ENCODE measurements around the gene KIF26B. TPM values are rescaled to one million over a fixed set of nuclear protein-coding genes. Genes with fewer than 3 reads are reported as not detected.
A peak's percentile ranks its signal among the peaks of the same experiment; 100 is the strongest.

The KIF26B gene
- total RNA-seq, 3 donors from 2014 or later (not counting 1 experiment from before 2014, with no cell fraction given): 0.16 to 0.96 (median 0.18) TPM

DNA sequence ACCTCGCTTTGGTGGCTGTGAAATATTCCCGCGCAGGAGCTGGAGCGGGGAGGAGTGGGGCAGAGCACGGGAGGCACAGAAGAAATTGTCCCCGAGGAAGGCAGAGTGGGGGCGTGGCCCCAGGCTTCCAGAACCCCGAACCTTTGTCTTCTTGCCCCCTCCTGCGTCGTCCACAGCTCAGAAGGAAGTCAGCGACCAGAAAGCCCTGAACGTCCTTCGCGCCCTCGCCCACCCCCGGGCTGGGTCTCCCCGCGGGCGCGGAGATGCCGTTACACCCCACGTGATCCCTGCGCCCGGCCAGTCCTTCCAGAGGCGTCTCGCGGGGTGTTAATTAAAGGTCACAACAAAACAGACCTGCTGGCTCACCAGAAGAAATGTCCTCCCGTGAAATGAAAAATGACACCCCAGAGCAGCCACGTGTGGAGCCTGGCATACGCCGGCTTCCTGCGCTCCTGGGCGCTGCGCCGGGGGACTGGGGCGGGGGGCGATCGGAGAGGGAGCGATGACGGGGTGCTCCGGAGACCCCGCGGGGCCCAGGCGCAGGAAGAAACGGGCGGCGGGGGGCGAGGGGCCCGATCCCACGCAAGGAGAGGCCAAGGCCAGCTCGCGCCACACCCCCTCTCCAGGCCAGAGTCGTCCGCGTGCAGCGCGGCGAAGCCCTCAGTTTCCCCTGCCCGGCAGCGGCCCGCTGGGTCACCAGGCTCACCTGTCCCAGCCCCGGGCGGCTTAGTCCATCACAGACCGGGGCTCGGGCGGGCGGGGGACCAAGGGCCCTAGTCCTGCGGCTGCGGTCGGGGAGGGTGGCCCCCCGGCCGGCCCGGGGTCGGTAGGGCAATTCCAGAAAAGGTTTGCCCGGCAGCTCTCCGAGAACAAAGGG lies 995 bp upstream of the KIF26B start:
- Mint-ChIP-seq H3K27ac (peak overlapping the region in 1 of 2 donors; percentile 49), H3K36me3 (no peaks in the 10 kb centered on the region), H3K4me3 (peak overlapping the region; percentile 77), H3K4me1 (peaks cover 13 to 36% of the 10 kb centered on the region in 2 donors), H3K27me3 (ENCODE audit: low read depth in 2 of 2) (peaks cover 42 to 49% of the 10 kb centered on the region in 2 donors), H3K9me3 (no peaks in the 10 kb centered on the region)
- DNase-seq: peak; percentile 16 to 19
- intact Hi-C loops (cut with micrococcal nuclease): loop anchor here (1.0 to 10.0 kb wide), 5 partner anchors 231 to 1341 kb away; no protein-coding TSS in a partner anchor
- Histone ChIP-seq H3K4me3 (ENCODE audit: low read length) (peak overlapping the region; percentile 30), H3K4me1 (ENCODE audit: control insufficient read depth, insufficient read depth, low read length) (peaks cover 37% of the 10 kb centered on the region), H3K9me3 (ENCODE audit: control insufficient read depth, insufficient read depth, low read length) (no peaks in the 10 kb centered on the region), H3K27me3 (ENCODE audit: control insufficient read depth, insufficient read depth, low read length) (peaks cover 27% of the 10 kb centered on the region), H3K36me3 (ENCODE audit: control insufficient read depth, insufficient read depth, low read length) (no peaks in the 10 kb centered on the region), H3K27ac (ENCODE audit: low read length) (no peak overlapping the region)
- TF ChIP-seq CTCF (IDR thresholded peaks at IDR 0.05): no peak
- peak in 2 of 3 donors; percentile 7 to 18 for ATAC-seq
- WGBS (ENCODE audit: insufficient coverage): 1% methylated on average over 76 of the region's 76 CpGs

DNA sequence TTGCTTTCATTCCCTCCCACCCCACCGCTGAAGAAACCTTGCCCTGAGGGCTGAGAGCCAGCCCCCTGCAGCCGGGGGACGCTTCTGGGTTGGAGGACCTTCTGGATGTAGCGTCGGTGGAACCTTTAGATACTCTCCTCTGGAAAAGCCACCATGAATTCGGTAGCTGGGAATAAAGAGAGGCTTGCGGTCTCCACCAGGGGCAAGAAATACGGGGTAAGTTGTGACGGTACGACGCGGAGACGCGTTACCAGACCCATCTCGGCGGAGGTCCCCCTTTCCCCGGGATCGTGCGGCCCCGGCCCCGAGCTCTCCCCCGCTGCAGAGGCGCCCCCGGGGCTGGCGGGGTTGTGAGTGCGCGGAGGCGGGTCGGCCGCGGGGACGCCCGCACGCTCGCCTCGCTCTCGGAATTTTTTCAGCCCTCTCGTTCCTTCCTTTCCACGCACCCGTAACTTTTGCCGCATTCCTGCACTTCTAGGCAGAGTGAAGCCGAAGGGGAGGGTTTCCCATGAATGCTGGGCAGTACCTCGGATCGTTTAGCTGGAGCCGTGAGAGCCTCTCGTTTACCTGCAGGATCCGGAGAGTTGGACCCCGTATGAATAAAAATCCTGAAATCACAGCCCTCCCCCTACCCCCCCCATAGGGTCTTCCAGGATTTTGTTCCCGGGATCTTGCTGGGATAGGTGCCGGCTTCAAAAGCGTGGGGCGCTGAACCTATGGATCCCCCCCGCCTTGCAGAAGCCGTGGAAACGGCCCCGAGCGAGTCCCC lies 671 bp downstream of the KIF26B start:
- peaks cover 43 to 60% of the 10 kb centered on the region in 2 donors for H3K27me3 Mint-ChIP-seq (ENCODE audit: low read depth in 2 of 2)
- no peak overlapping the region for H3K27ac Mint-ChIP-seq
- under 1% methylated on average over 57 of the region's 57 CpGs for WGBS (ENCODE audit: insufficient coverage)
- Histone ChIP-seq H3K36me3 (ENCODE audit: control insufficient read depth, insufficient read depth, low read length) (no peaks in the 10 kb centered on the region), H3K27me3 (ENCODE audit: control insufficient read depth, insufficient read depth, low read length) (peaks cover 25% of the 10 kb centered on the region), H3K4me1 (ENCODE audit: control insufficient read depth, insufficient read depth, low read length) (peaks cover 37% of the 10 kb centered on the region), H3K4me3 (ENCODE audit: low read length) (peak overlapping the region; percentile 28), H3K9me3 (ENCODE audit: control insufficient read depth, insufficient read depth, low read length) (no peaks in the 10 kb centered on the region), H3K27ac (ENCODE audit: low read length) (no peak overlapping the region)
- TF ChIP-seq CTCF (IDR thresholded peaks at IDR 0.05): no peak
- H3K36me3 Mint-ChIP-seq: no peaks in the 10 kb centered on the region
- intact Hi-C loops (cut with micrococcal nuclease): loop anchor here (10.0 kb wide), 4 partner anchors 229 to 1339 kb away; no protein-coding TSS in a partner anchor
- H3K9me3 Mint-ChIP-seq: no peaks in the 10 kb centered on the region
- peaks cover 13 to 36% of the 10 kb centered on the region in 2 donors for H3K4me1 Mint-ChIP-seq
- peak; percentile 16 to 19 for DNase-seq
- ATAC-seq: no peak
- H3K4me3 Mint-ChIP-seq: peak overlapping the region; percentile 89

- Mint-ChIP-seq H3K9me3 (no peaks in the 10 kb centered on the region), H3K27me3 (ENCODE audit: low read depth in 2 of 2) (peaks cover 40 to 52% of the 10 kb centered on the region in 2 donors), H3K27ac (no peak overlapping the region), H3K4me3 (peak overlapping the region; percentile 89), H3K4me1 (peaks cover 13 to 36% of the 10 kb centered on the region in 2 donors), H3K36me3 (no peaks in the 10 kb centered on the region)
- WGBS (ENCODE audit: insufficient coverage): under 1% methylated on average over 74 of the region's 74 CpGs
- peak; percentile 75 to 84 (median 78) for ATAC-seq
- intact Hi-C loops (cut with micrococcal nuclease): loop anchor here (10.0 kb wide), 4 partner anchors 229 to 1339 kb away; no protein-coding TSS in a partner anchor
- DNase-seq: peak; percentile 64 to 79
- H3K9me3 ChIP-seq (ENCODE audit: control insufficient read depth, insufficient read depth, low read length): no peaks in the 10 kb centered on the region
- no peaks in the 10 kb centered on the region for H3K36me3 ChIP-seq (ENCODE audit: control insufficient read depth, insufficient read depth, low read length)
- peak overlapping the region; percentile 28 for H3K4me3 ChIP-seq (ENCODE audit: low read length)
- peak; percentile 57 for TF ChIP-seq CTCF (IDR thresholded peaks at IDR 0.05)
- H3K4me1 ChIP-seq (ENCODE audit: control insufficient read depth, insufficient read depth, low read length): peaks cover 37% of the 10 kb centered on the region
- peaks cover 24% of the 10 kb centered on the region for H3K27me3 ChIP-seq (ENCODE audit: control insufficient read depth, insufficient read depth, low read length)
- no peak overlapping the region for H3K27ac ChIP-seq (ENCODE audit: low read length)
Observed at GRCh38 chr1:245156041-245156735, 1.4 kb downstream of the KIF26B start.
